ENCODE results near the gene SURF6.
"Not testable (repeated sequence)": the region's sequence is repeated elsewhere in the genome, so short reads cannot be mapped to it uniquely, and the experiment has no call there.

SURF6 gene

DNA sequence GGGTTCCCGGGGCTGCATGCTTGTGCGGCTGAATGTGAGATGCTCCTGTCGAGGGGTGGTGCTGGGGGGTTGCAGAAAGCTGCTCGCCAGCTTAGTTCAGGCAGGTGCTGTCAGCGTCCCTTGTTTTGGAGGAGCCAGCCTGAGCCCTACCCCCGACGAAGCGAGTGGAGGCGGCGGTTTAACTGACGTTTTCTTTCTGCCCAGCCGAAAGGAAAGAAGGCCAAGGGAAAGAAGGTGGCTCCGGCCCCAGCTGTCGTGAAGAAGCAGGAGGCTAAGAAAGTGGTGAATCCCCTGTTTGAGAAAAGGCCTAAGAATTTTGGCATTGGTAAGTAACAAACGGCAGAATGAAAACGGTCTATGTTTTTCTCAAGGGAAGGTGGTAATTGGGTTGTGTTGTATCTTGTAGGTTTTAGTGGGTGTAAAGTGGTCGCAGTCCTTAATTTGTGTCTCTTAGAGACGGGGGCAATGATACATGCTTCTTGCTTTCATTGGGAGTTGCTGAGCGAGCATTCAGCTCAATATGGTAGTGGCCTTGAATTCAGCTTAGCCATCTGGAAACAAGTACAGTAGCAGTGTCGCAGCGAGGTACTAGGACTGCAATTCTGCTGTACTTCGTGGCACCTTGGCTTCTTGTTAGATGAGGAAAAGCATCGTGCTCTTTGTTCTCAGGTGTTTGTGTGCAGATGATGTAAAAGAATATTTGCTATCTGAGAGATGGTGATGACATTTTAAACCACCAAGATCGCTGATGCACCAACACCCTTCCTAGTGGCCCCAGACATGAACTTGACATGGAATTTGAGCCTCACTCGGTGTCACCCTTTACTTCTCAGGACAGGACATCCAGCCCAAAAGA is 13.0 kb upstream of the SURF6 start:
- DNase-seq (ENCODE audit: extremely low read depth in 1 of 2, low read depth in 1 of 2): no peak

DNA sequence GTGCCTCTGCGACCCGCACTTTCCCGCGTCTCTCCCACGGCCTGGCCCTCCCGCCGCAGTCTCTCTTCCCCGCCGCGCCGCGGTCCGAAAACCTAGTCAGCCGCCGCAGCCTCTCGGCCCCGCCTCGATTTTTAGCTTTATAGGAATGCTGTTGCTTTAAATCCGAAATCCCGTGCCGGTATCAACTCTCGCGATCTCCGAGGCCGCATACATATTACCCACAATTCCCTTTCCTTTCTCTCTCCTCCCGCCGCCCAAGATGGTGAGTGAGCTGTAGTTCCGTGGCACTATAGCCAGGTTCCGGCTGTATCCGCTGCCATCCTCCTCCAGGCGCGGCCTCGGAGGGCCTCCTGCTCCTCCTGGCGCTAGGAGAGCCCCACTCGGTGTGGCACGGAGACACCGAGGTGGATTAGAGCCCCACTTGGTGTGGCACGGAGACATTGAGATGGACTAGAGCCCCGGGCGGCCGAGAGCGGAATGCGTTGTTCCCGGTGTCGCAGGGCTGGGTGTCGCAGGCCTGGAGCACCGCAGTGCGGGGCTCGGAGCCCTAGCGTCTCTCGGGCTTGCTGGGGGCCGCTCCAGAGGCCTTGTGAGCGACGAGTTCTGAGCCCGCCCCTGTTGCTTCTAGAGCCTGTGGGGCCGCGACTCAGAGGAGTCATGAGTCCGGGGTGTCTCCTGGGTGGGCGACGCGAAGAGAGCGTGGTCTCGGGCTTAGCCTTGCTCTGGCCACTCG is 12.2 kb upstream of the SURF6 start, which contains the start of the genes MED22 and RPL7A:
MED22 (minus strand) TSS at position 147 of the 733 bp plus-strand sequence. CDS start 1,469 bp downstream, outside the sequence.
RPL7A (plus strand) TSS at position 234 of the 733 bp plus-strand sequence; CDS start at position 260, 26 bp downstream.
- peak; percentile 75 to 77 for DNase-seq (ENCODE audit: extremely low read depth in 1 of 2, low read depth in 1 of 2)

DNA sequence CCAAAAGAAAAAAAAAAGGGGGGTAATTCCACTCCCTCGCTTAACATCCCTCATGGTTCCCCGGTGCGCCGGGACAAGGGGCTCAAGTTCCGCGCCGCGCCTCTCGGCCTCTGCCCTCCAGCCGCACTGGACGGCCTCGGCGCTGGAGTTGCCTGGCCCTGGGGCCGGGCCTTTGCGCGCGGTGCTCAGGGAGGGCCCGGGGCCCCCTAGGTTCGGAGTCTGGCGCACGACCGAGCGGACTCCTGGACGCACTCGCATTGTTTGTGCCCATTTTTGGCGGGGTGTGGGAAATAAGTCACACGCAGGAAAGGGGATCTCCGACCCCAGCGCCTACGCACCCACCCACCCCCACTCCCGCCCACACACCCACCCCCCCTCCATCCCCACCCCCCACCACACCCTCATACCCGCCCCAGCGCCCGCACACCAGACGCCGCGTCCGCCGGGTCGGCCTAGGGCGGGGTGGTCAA is 11.6 kb upstream of the SURF6 start:
- no peak for DNase-seq (ENCODE audit: extremely low read depth in 1 of 2, low read depth in 1 of 2)

DNA sequence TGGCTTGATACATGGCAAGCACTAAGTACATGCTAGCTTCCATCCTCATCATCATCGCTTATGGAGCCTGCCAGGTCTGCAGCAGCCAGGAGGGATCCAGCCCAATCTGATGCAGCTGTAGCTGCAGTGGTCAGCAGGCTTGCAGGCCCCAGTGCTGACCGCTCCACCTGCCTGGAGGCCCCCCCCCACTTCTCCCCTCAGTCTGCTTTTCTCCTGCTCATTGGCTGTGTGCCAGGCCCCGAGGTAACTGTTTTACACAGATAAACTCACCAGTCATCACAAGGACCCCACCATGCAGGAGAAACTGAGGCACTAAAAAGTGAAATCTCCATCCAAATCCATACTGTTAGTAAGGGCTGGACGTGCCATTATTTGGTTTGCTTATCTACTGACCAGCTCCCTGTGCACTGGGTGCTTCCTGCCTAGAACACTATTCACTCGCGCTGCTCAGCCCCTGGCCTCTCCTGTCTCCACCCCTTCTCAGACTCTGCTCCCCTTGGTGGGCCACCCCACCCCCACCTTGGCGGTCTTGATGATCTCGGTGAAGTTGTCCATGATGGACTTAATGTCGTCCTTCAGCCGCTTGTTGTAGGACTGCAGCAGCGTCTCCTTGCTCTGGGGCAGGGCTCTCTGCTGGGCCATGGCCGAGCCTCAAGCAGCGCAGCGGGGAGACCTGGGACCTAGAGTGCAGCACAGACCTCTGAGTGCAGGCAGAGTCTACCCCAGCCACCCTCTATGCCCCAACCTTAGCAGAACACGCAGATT is 10.2 kb upstream of the SURF6 start:
- DNase-seq (ENCODE audit: extremely low read depth in 1 of 2, low read depth in 1 of 2): no peak

DNA sequence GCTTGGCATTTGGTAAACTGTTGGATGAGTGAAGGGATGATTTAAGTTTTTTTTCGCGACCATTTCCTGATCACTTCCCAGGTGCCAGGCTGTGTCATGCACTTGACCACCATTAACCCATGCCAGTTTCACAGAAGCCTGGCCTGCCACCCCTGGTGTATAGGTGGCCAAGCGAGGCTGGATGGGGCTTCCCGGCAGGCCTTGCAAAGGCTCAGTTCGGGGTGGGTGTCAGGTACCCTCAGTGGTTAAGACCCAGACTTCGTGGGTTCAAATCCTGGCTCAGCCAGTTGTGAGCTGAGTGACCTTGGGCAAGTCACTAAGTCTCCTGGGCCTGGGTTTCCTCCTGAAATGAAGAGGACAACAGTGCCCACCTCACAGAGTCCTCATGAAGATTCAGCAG is 9.6 kb upstream of the SURF6 start:
- DNase-seq (ENCODE audit: extremely low read depth in 1 of 2, low read depth in 1 of 2): no peak

DNA sequence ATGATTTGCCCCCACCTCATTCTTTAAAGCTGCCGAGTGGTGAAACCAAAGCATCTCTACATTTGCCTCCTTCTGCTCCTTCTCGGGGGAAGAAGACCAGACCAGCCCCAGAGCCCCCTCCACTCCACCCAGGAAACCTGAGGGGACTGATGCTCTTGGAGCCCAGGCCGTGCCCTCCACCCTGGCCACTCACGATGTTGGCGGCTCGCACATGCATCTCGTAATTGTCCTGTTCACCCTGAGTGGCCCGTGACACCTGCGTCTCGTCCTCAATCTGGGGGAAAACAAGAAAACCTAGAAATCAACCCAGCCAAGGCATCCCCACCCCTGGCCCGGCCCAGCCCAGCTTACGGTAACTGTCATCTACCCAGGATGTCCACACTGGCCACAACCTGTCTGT is 9.0 kb upstream of the SURF6 start:
- no peak for DNase-seq (ENCODE audit: extremely low read depth in 1 of 2, low read depth in 1 of 2)

DNA sequence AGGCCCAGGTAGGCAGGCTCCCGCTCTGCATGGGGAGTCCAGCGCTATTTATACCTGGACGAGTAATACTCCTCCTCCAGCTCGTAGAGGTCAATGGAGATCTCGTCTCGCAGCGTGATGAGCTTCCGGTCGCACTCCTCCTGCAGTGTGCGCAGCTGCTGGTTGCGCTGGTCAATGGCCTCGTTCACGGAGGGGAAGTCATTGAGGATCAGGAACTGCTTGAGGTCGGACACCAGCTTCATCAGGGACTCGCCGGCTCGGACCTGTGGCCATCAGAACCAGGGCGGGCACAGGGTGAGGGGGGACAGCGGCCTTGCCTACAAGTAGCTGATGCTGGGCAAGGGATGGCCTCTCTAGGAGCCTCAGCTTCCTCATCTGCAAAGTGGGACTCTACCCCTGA is 8.1 kb upstream of the SURF6 start:
- DNase-seq (ENCODE audit: extremely low read depth in 1 of 2, low read depth in 1 of 2): no peak

DNA sequence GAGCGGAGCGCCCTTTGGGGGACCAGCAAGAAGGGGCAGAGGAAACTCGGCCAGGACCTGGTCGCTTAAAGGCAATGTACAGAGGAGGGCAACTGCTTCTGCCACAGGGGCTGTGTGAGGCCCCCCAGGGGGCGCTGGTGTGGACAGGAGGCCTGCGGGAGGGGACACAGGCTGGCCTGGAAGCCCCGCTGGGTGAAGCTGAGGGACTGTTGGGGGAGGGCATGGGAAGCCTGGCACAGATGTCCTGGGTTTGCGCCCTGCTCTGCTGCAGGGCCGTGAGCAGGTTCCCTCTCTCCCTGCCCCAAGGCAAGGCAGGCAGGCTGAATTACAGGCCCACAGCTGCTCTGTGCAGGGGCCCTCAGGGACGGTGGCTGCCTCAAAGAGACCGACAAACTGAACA is 6.6 kb upstream of the SURF6 start:
- DNase-seq (ENCODE audit: extremely low read depth in 1 of 2, low read depth in 1 of 2): no peak

DNA sequence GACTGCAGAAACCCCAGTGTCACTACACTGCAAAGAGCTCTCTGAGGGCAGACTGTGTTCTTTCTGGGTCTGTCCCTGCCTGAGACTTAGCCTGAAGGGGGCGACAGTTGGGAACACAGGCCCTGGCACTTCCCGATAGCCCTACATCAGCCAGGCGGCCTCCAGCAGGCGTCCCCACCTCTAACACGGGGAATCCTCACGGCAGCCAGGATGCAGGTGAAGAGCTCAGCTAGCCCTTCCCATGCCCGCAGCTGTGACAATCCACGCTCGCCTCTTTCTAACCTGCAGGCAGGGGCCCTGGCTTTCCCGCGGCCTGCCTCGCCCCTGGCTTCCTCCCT is 6.0 kb upstream of the SURF6 start:
- DNase-seq (ENCODE audit: extremely low read depth in 1 of 2, low read depth in 1 of 2): no peak

DNA sequence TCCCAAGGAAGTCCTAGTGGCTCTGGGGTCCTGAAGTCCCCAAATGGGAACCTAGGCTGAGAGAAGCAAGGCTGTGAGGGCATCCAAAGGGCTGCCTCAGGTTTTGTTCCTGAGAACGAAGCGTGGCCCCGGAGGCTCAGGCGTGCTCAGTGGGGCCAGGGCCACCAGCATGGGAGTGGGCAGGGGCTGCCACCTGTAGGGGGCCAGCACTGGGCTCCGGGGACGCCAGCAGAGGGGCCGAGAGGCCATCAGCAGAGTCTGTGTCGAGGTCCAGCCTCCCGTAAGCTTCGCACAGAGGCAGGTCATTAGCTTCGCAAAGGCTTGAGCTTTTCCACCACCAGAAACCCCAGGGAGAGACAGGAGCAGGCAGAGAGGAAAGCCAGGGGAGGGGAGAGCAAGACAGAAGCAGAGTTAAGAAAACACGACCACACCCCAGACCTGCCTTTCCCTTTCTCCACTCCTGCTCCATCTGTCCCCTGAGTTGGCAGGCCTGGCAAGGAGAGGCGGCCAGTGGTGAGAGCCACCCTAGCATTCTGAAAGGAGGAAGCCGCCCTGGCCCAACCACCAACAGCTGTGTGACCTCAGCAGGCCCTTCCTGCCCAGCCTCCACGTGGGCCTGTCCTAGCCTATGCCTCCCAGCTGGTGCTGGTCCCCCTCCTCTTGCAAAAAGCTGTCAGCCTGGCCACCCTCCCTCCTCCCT is 5.5 kb upstream of the SURF6 start:
- DNase-seq (ENCODE audit: extremely low read depth in 1 of 2, low read depth in 1 of 2): no peak

DNA sequence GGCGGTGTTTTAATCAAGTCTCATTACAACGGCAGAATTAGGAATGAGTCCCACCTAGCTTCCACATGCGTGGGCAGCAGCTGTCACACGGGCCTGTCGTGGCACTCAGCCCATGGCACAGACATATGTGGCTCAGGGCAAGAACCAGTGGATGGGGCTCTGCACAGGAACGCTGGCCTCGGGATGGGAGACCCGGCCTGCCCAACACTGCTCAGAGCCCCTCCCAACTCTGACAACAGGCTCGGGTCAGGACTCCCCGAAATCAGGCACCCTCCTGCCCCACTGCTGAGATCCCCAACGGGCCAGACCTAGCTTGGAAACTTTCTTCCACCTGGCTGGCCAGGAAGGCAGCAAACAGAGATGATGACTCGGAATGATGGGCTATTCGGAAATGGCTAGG is 4.9 kb upstream of the SURF6 start:
- no peak for DNase-seq (ENCODE audit: extremely low read depth in 1 of 2, low read depth in 1 of 2)

DNA sequence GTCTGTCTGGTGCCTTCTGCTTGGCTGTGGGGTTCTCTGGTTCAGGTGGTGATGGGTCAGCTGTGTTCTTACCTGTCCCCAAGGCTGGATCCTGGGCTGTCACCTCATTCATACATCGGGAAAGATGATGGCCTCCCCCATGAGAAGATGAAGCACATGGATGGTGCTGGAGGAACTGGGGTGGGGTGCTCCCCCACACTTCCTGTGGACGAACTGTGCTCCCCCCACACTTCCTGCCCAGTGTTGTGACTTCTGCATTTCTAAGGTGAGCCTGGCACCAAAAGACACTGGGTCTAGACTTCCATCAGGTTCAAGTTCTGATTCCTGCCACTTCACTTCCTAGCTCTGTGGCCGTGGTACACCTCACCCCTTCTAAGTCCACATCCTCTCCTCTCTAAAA is 4.3 kb upstream of the SURF6 start:
- no peak for DNase-seq (ENCODE audit: extremely low read depth in 1 of 2, low read depth in 1 of 2)

DNA sequence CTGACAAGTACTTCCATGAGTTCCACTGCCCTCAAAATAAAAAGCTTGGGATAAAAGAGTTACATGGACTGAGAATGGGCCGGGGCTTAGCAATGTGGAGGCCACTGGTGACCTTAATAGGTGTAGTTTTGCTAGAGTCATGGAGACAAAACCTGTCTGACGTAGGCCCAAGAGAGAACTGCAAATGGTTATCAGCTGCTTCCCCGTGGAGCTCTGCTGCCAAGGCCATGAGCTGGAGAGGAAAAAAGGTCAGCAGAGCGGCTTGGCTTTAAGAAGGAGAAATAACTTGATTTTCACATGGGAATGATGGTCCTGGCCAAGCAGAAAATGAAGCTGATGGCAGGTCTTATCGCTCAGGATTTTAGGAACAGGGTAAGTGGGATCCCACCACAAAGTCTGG is 3.7 kb upstream of the SURF6 start:
- DNase-seq (ENCODE audit: extremely low read depth in 1 of 2, low read depth in 1 of 2): no peak

DNA sequence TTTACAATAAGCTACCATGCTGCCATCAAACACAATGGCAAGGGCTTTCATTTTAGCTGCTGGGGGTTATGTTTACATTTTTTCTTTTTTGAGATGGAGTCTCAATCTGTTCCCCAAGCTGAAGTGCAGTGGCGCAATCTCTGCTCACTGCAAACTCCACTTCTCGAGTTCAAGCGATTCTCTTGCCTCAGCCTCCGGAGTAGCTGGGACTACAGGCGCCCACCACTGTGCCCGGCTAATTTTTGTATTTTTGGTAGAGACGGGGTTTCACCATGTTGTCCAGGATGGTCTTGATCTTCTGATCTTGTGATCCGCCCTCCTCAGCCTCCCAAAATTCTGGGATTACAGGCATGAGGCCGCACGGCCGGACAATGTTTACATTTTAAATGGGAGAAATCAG is 1.1 kb downstream of the SURF6 start:
- DNase-seq (ENCODE audit: extremely low read depth in 1 of 2, low read depth in 1 of 2): not testable (repeated sequence)

DNA sequence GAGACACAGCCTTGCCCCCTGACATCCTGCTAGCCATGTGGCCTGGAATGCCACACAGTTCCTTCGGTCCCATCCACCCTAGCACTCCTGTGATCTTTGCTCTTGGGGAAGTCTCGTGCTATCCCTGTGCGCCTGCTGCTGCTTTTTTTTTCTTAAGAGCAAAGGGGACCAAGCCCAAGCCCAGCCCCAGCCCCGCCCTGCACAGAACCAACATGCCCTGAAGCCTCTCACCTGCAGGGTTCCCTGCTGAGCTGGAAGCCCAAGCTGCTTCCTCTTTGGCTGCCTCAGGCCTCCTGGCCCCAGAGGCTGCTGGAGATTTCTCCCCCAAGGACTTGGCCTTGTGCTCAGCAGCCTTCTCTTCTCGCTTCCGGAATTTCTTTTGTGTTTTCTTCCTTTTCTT is 1.8 kb downstream of the SURF6 start:
- DNase-seq (ENCODE audit: extremely low read depth in 1 of 2, low read depth in 1 of 2): no peak

DNA sequence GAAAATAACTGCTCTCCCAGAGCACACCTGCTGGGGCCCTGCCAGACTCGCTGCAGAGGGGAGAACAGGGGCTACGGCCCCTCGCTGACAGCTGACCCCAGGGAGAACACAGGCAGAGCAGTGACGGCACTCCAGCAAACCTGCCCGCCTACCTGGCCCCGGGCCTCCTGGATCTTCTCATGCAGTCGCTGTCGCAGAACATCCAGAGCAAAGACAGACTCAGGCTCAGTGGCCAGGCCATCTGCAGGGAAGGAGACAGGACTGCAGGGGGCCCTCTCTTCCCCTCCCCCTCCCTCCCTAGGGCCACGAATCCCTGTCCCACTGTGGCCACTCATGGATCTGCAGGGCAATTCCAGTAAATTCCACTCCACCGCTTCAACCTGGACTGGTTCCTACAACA is 2.4 kb downstream of the SURF6 start:
- no peak for DNase-seq (ENCODE audit: extremely low read depth in 1 of 2, low read depth in 1 of 2)

DNA sequence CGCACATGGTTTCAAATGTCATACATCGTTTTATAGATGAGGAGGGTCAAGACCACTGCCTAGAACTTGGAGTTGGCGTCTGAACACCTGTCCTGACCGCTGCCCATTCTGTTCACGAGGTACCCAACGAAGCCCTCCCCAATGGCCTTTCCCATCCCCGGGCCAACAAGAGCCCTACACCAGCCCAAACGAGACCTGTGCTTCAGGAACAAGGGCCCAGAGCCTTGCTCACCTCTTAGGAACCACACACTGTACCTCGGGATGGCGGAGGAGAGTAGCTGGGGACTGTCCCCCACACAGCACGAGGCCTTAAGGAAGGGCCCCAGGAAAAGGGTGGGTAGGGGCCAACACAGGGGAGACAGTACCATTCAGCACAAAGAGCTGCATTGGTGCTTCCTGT is 3.0 kb downstream of the SURF6 start:
- DNase-seq (ENCODE audit: extremely low read depth in 1 of 2, low read depth in 1 of 2): no peak

DNA sequence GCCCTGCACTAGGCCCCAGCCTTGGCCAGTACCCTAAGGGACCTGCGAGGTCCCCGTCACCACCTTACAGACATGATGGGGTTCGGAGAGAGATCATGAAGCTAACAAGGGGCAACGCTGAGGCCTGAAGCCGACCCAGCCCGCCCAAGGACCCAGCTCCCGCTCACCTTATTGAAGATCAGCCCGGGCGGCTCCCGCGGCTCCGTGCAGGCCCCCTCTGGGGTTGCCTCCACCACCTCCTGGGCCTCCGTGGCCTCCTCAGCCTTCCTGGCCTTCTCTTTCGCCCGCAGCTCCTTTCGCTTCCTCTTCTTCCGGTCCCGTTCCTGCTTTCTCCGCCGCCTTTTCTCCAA is 3.6 kb downstream of the SURF6 start:
- DNase-seq (ENCODE audit: extremely low read depth in 1 of 2, low read depth in 1 of 2): no peak

DNA sequence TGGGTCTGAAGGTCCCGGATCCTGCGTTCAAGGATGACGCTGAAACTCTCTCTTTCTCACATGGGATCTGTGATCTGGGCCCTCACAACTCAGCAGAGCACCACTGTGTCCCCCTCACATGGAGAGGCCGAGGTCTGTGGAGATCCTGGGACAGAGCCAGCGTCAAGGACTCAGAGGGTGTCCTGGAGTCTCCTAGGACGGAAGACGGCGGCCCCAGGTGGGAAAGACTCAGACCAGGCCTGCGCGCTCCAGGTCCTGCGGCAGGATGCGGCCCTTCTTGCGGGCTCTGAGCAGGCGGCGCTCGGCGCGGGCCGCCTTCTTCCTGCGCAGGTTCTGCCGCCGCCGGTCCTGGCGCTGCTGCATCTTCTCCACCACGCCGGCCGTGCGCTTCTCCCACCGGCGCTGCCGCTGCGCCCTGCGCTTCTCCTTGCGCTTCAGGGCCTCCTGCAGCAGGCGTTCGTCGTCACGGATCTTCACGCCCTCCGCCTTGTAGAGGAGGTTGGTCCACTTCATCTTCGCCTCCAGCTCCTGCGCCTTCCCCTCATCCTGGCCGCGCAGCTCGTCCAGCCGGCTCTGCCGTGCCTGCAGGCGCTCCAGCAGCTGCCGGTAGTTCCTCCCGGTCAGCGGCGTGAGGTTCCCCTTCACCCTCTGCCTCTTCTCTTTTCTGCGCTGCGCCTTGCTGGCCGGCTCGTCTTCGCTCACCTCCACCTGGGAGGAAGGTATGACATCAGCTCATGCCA is 4.2 kb downstream of the SURF6 start:
- no peak for DNase-seq (ENCODE audit: extremely low read depth in 1 of 2, low read depth in 1 of 2)

DNA sequence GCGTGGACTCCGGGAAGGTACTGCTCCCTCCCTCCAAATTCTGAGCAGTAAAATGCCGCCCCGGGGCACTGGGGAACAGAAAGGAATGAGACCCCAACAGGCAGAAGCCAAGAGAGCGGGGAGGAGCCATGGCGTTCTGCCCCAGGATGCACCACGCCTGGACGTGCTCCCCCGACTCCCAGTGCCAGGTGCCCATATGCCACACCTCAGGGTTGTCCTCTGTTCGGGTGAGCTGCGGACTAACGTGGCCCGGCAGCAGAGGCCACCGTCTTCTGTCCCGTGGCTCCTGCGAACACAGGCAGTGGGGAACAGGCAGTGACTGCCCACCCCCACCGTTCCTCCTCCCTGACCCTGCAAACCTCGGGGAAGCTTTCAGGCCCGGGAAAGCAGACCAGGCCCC is 4.8 kb downstream of the SURF6 start:
- DNase-seq (ENCODE audit: extremely low read depth in 1 of 2, low read depth in 1 of 2): no peak

All from activated CD8-positive, alpha-beta memory T cell treated with anti-CD3 and anti-CD28 coated beads for 1 hour (primary cell).